ENCODE measurements around the gene INF2. TPM values are rescaled to one million over a fixed set of nuclear protein-coding genes. Genes with fewer than 3 reads are reported as not detected.

Gene INF2
- total RNA-seq, 4 donors from 2014 or later, result 44.6 to 102 (median 64.7) TPM

- Histone ChIP-seq H3K27me3 (no peaks in the 10 kb centered on the region), H3K4me1 (peaks cover 0 to 39% (median 3%) of the 10 kb centered on the region in 3 donors), H3K9me3 (no peaks in the 10 kb centered on the region), H3K4me3 (no peak overlapping the region), H3K27ac (no peak overlapping the region), H3K36me3 (peaks cover 0 to 65% of the 10 kb centered on the region in 2 donors)
- ATAC-seq, result no peak
- no peak for TF ChIP-seq POLR2A (IDR thresholded peaks at IDR 0.05)
- no peak for TF ChIP-seq CTCF (IDR thresholded peaks at IDR 0.05)
- TF ChIP-seq POLR2AphosphoS5 (IDR thresholded peaks at IDR 0.05), result no peak
- no peak for TF ChIP-seq EP300 (IDR thresholded peaks at IDR 0.05)
- WGBS, 2 donors (ENCODE audit: low coverage in 1 of 2), result no CpG with 5 or more reads among the region's 11 CpGs
These were observed 29.5 kb downstream of the INF2 start for GRCh38 chr14:104718871-104719270.

- peaks cover 0 to 60% of the 10 kb centered on the region in 2 donors for H3K36me3 ChIP-seq
- ATAC-seq, result no peak
- TF ChIP-seq POLR2AphosphoS5 (IDR thresholded peaks at IDR 0.05), result no peak
- no peak for TF ChIP-seq POLR2A (IDR thresholded peaks at IDR 0.05)
- no peak overlapping the region for H3K27ac ChIP-seq
- H3K27me3 ChIP-seq, result no peaks in the 10 kb centered on the region
- H3K9me3 ChIP-seq, result no peaks in the 10 kb centered on the region
- WGBS, 2 donors (ENCODE audit: low coverage in 1 of 2), result no CpG with 5 or more reads among the region's 15 CpGs
- H3K4me1 ChIP-seq, result peaks cover 0 to 43% (median 3%) of the 10 kb centered on the region in 3 donors
- no peak overlapping the region for H3K4me3 ChIP-seq
These were observed 29.9 kb downstream of the INF2 start for GRCh38 chr14:104719343-104719742.

GRCh38 chr14:104721505-104722431, 32.4 kb downstream of the INF2 start:
- H3K27me3 ChIP-seq, result no peaks in the 10 kb centered on the region
- ATAC-seq, result no peak
- WGBS, 2 donors (ENCODE audit: low coverage in 1 of 2), result 70 to 83% methylated on average over 2 to 5 of the region's 18 CpGs
- H3K4me1 ChIP-seq, result peaks cover 0 to 63% (median 11%) of the 10 kb centered on the region in 3 donors
- peaks cover 0 to 36% of the 10 kb centered on the region in 2 donors for H3K36me3 ChIP-seq
- no peaks in the 10 kb centered on the region for H3K9me3 ChIP-seq
- H3K4me3 ChIP-seq, result no peak overlapping the region
- no peak for TF ChIP-seq EP300 (IDR thresholded peaks at IDR 0.05)
- no peak for TF ChIP-seq POLR2A (IDR thresholded peaks at IDR 0.05)
- no peak for TF ChIP-seq POLR2AphosphoS5 (IDR thresholded peaks at IDR 0.05)
- TF ChIP-seq CTCF (IDR thresholded peaks at IDR 0.05), result no peak
- H3K27ac ChIP-seq, result peak overlapping the region in 3 of 4 donors; percentile 0 to 78 (median 59)

GRCh38 chr14:104722938-104723650, 33.7 kb downstream of the INF2 start:
- peaks cover 0 to 51% (median 11%) of the 10 kb centered on the region in 3 donors for H3K4me1 ChIP-seq
- peak overlapping the region in 3 of 4 donors; percentile 49 to 78 (median 77) for H3K27ac ChIP-seq
- no peak for ATAC-seq
- no peaks in the 10 kb centered on the region for H3K27me3 ChIP-seq
- H3K4me3 ChIP-seq, result peak overlapping the region in 1 of 2 donors; percentile 77
- WGBS, 2 donors (ENCODE audit: low coverage in 1 of 2), result no CpG with 5 or more reads among the region's 26 CpGs
- no peaks in the 10 kb centered on the region for H3K9me3 ChIP-seq
- peaks cover 0 to 22% of the 10 kb centered on the region in 2 donors for H3K36me3 ChIP-seq
- TF ChIP-seq POLR2AphosphoS5 (IDR thresholded peaks at IDR 0.05) (no peak), POLR2A (IDR thresholded peaks at IDR 0.05) (no peak)

GRCh38 chr14:104723651-104724406, 34.4 kb downstream of the INF2 start, which contains the start of gene ADSS1:
Gene ADSS1 (plus strand): TSS chr14:104724229. CDS start chr14:104724271, 42 bp downstream.
- Histone ChIP-seq H3K36me3 (peaks cover 0 to 16% of the 10 kb centered on the region in 2 donors), H3K9me3 (no peaks in the 10 kb centered on the region), H3K27ac (peak within 1 kb of the TSS in 3 of 4 donors; percentile 49 to 78 (median 77)), H3K4me3 (peak within 1 kb of the TSS; percentile 39 to 77), H3K4me1 (peaks cover 0 to 50% (median 11%) of the 10 kb centered on the region in 3 donors), H3K27me3 (no peaks in the 10 kb centered on the region)
- peak; percentile 70 for ATAC-seq
- peak in 3 of 4 experiments; percentile 71 to 98 (median 82) for TF ChIP-seq CTCF (IDR thresholded peaks at IDR 0.05)
- TF ChIP-seq POLR2AphosphoS5 (IDR thresholded peaks at IDR 0.05), result no peak
- WGBS, 2 donors (ENCODE audit: low coverage in 1 of 2), result no CpG with 5 or more reads among the region's 82 CpGs

Measured in gastroesophageal sphincter (tissue), 4 donors.